HepG2 (cell line): ENCODE measurements around the gene WTAP. TPM values are rescaled to one million over a fixed set of nuclear protein-coding genes. Genes with fewer than 3 reads are reported as not detected.

ENCODE experiments used
- AGO2 ChIP-seq: fragments of 200-400 bp; formaldehyde crosslinking; optimal IDR thresholded peaks from 2 replicates; pipeline ENCODE3; 2017; ENCODE audit warnings: mild to moderate bottlenecking, low read depth, low read length, moderate library complexity
- ATRX ChIP-seq: sonication (generic); formaldehyde crosslinking; IDR thresholded peaks from 2 replicates; pipeline ENCODE4 v1.4.0; 2020; ENCODE audit warnings: missing genetic modification reagents, borderline replicate concordance
- DNMT3B ChIP-seq: conservative IDR thresholded peaks from 2 replicates; pipeline ENCODE4 v1.6.1; 2016; ENCODE audit warnings: missing biosample characterization, control low read depth
- MIXL1 ChIP-seq: IDR thresholded peaks from 2 replicates; pipeline ENCODE4 v1.6.1; 2016
- MTA3 ChIP-seq: sonication (generic); formaldehyde crosslinking; IDR thresholded peaks from 2 replicates; pipeline ENCODE4 v1.4.0; 2020; ENCODE audit warnings: missing genetic modification reagents
- RBM39 ChIP-seq: fragments of 200-400 bp; formaldehyde crosslinking; IDR thresholded peaks from one replicate; pipeline ENCODE4 v1.6.1; 2018; ENCODE audit warnings: antibody characterized with exemption, mild to moderate bottlenecking, low read depth, low read length; ENCODE audit not compliant: poor library complexity, severe bottlenecking
- RFX1 ChIP-seq: fragments of 450-650 bp; IDR thresholded peaks from 2 replicates; pipeline ENCODE4 v1.6.1; 2017
- SRSF4 ChIP-seq: fragments of 200-400 bp; formaldehyde crosslinking; IDR thresholded peaks from one replicate; pipeline ENCODE4 v1.6.1; 2018; ENCODE audit warnings: mild to moderate bottlenecking, low read depth, low read length, moderate library complexity; ENCODE audit not compliant: poor library complexity, severe bottlenecking
- SRY ChIP-seq: sonication (generic); formaldehyde crosslinking; IDR thresholded peaks from 2 replicates; pipeline ENCODE4 v1.8.0; 2022; ENCODE audit warnings: mild to moderate bottlenecking, missing genetic modification reagents
- ZBTB40 ChIP-seq, 2 experiments: fragments of 450-650 bp in 1 of 2; sonication (generic) in 1 of 2; formaldehyde crosslinking in 1 of 2; IDR thresholded peaks; 2 replicates each; pipeline versions ENCODE4 v1.6.1 to v1.8.0; 2016 to 2022; ENCODE audit warnings: antibody characterized with exemption in 1 of 2, mild to moderate bottlenecking in 1 of 2, missing genetic modification reagents in 1 of 2
- ZNF362 ChIP-seq: sonication (generic); formaldehyde crosslinking; IDR thresholded peaks from 2 replicates; pipeline ENCODE4 v1.4.0; 2020; ENCODE audit warnings: missing genetic modification reagents, mild to moderate bottlenecking, borderline replicate concordance
- ZNF383 ChIP-seq: sonication (generic); formaldehyde crosslinking; IDR thresholded peaks from 2 replicates; pipeline ENCODE4 v1.4.0; 2020; ENCODE audit warnings: missing genetic modification reagents, mild to moderate bottlenecking, borderline replicate concordance
- ZNF496 ChIP-seq: sonication (generic); formaldehyde crosslinking; IDR thresholded peaks from 2 replicates; pipeline ENCODE4 v1.8.1; 2023; ENCODE audit warnings: mild to moderate bottlenecking, moderate library complexity, missing genetic modification reagents; ENCODE audit not compliant: insufficient replicate concordance
- ZNF503 ChIP-seq: sonication (generic); formaldehyde crosslinking; IDR thresholded peaks from 2 replicates; pipeline ENCODE4 v1.4.0; 2020; ENCODE audit warnings: missing genetic modification reagents
- ZNF569 ChIP-seq: sonication (generic); formaldehyde crosslinking; IDR thresholded peaks from 2 replicates; pipeline ENCODE4 v1.5.0; 2020; ENCODE audit warnings: mild to moderate bottlenecking, missing genetic modification reagents, moderate library complexity, borderline replicate concordance
- ZNF878 ChIP-seq: sonication (generic); formaldehyde crosslinking; IDR thresholded peaks from 2 replicates; pipeline ENCODE4 v1.8.1; 2023; ENCODE audit warnings: mild to moderate bottlenecking, missing genetic modification reagents, moderate library complexity
- polyA plus RNA-seq, 8 experiments: library from polyadenylated mRNA; depleted of rRNA in 3 of 8; stranded (reverse) in 7 of 8; unstranded in 1 of 8; fragments of >200 nt; fragmentation: Illumina TruSeq in 4 of 8; extraction: Trizol in 4 of 8; gene quantifications; 2 replicates each; pipeline versions ENCODE4 v1.2.1 to v1.2.3, GENCODE V29; 2011 to 2016; ENCODE audit warnings: low read depth in 4 of 8, missing spikeins in 1 of 8, mixed read lengths in 1 of 8; ENCODE audit not compliant: insufficient read depth in 1 of 8
- total RNA-seq, 5 experiments: library from RNA; depleted of rRNA; stranded (reverse); fragments of >200 nt; fragmentation: Illumina TruSeq; extraction: Trizol; gene quantifications; 2 replicates each; pipeline ENCODE4 v1.2.3, GENCODE V29; 2016; ENCODE audit warnings: low read depth in 1 of 5

The WTAP gene
- total and polyA plus RNA-seq, 2 of the 13 experiments (the other 11 are each of a cell fraction or from before 2014, with no cell fraction given) = 31.6 to 167 TPM

DNA sequence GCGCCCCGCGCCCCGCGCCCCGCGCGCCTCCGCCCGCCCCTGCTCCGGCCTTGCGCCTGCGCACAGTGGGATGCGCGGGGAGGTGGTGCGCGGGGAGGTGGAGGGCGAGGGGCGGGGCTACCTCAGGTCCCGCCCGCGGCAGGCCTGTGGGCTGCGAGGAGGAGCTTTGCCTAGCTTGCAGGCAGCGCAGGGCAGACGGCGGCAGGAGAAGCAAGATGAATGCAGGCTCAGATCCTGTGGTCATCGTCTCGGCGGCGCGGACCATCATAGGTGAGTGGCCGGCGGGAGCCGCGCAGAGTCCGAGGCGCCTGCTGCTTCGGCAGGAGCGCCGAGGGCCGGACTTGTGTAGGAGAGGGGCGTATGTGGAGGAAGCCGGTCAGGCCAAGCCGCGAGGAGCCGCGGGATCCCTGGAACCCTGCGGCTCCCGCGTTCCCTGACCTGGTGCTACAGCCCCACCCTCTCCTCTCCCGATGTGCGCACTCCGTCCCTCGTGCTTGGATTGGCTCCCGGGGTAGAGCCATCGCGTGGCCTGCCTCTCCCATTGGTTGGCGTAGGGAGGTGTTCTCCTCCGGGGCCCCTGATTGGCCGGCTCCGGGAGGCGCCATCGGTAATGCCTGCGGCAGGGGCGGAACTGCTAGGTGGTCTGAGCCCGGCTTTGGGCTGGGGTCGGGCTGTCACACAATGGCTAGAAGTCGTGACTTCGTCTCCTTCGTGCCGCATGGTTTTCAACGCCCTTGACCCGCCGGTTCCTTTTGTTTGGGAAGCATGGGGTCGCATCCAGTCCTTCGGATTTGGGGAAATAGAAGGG, 34.8 kb downstream of the WTAP start, which contains the start of gene ACAT2 (continued):
- TF ChIP-seq ZNF503 (CRISPR knock-in tag) (peak; percentile 82; the same call in 1 of the 2 replicates), SRY (peak; percentile 97), AGO2 (peak; percentile 97), ZNF362 (CRISPR knock-in tag) (no peak), SRSF4 (no peak), ZNF383 (CRISPR knock-in tag) (no peak; the same call in 1 of the 2 replicates), ATRX (CRISPR knock-in tag) (no peak), MTA3 (CRISPR knock-in tag) (no peak), DNMT3B (CRISPR knock-in tag) (no peak; the same call in 1 of the 2 replicates), ZBTB40 (IDR thresholded peaks at IDR 0.05) (no peak), ZBTB40 (CRISPR knock-in tag; IDR thresholded peaks at IDR 0.05) (no peak), ZNF878 (CRISPR knock-in tag) (0 out of 2 replicates have a peak, but pooled peaks have one; percentile 51), ZNF569 (no peak), RFX1 (no peak), MIXL1 (peak; percentile 32; the same call in 1 of the 2 replicates), RBM39 (peak; percentile 57), ZNF496 (no peak)
